Ovary (tissue), 3 donors: ENCODE data around the gene ATP2B2.

Experiments
- EP300 ChIP-seq: sonication (generic); formaldehyde crosslinking; IDR thresholded peaks from one replicate; pipeline ENCODE4 v1.6.1; 2017; ENCODE audit warnings: antibody characterized with exemption
- POLR2A ChIP-seq: fragments of 450-650 bp; IDR thresholded peaks from one replicate; pipeline ENCODE4 v1.6.1; 2017; ENCODE audit warnings: antibody characterized with exemption, mild to moderate bottlenecking, moderate library complexity
- TF ChIP-seq, protein P1 (sequence below), 3 donors: fragments of 450-650 bp in 2 of 3; fragments of 200-600 bp in 1 of 3; IDR thresholded peaks; one replicate each; pipeline versions ENCODE4 v1.5.1 to v1.8.0; 2016 to 2022; ENCODE audit warnings: antibody characterized with exemption in 3 of 3, mild to moderate bottlenecking in 1 of 3
- donor health status: DM: no; HTN: no; CAD: no.

GRCh38 chr3:10457560-10457959, 47.8 kb downstream of the ATP2B2 start:
- TF ChIP-seq POLR2A (no peak), EP300 (no peak)
- TF ChIP-seq, protein P1, sequence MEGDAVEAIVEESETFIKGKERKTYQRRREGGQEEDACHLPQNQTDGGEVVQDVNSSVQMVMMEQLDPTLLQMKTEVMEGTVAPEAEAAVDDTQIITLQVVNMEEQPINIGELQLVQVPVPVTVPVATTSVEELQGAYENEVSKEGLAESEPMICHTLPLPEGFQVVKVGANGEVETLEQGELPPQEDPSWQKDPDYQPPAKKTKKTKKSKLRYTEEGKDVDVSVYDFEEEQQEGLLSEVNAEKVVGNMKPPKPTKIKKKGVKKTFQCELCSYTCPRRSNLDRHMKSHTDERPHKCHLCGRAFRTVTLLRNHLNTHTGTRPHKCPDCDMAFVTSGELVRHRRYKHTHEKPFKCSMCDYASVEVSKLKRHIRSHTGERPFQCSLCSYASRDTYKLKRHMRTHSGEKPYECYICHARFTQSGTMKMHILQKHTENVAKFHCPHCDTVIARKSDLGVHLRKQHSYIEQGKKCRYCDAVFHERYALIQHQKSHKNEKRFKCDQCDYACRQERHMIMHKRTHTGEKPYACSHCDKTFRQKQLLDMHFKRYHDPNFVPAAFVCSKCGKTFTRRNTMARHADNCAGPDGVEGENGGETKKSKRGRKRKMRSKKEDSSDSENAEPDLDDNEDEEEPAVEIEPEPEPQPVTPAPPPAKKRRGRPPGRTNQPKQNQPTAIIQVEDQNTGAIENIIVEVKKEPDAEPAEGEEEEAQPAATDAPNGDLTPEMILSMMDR (IDR thresholded peaks at IDR 0.05), result no peak
